T-helper 2 cell treated with Interferon-gamma antibody and Interleukin-4, amounts not matched to agents 100 ng/mL and 5 ng/mL, for 36 hours (primary cell): Measurements from ENCODE around the gene ARPC5L. TPM values are rescaled to one million over a fixed set of nuclear protein-coding genes. Genes with fewer than 3 reads are reported as not detected.
"Not testable (repeated sequence)": the region's sequence is repeated elsewhere in the genome, so short reads cannot be mapped to it uniquely, and the experiment has no call there.

Experiments used
- intact Hi-C: fragments of 100-400 bp; cut with micrococcal nuclease; formaldehyde crosslinking; loops from one replicate; pipeline ENCODE4 v1.15.1; 2023
- total RNA-seq: library from RNA; stranded (reverse); gene quantifications from 2 replicates; pipeline ENCODE4 v1.2.3, GENCODE V29; 2022

ARPC5L gene
- total RNA-seq, 1 donor from 2014 or later = 74.4 TPM

- intact Hi-C loops = no loop called here
These were observed 25.0 kb downstream of the ARPC5L start for GRCh38 chr9:124886866-124887492.

- intact Hi-C loops = no loop called here
These were observed 25.9 kb downstream of the ARPC5L start for GRCh38 chr9:124887832-124888231.

GRCh38 chr9:124889006-124889405 is 27.1 kb downstream of the ARPC5L start:
- intact Hi-C loops = no loop called here

GRCh38 chr9:124890179-124890578 is 28.2 kb downstream of the ARPC5L start:
- intact Hi-C loops = no loop called here

GRCh38 chr9:124894035-124894740 is 32.3 kb downstream of the ARPC5L start:
- intact Hi-C loops = loop anchor here (1.0 kb wide), 1 partner anchor 120 kb away; no protein-coding TSS in a partner anchor

- intact Hi-C loops = loop anchor here (1.0 kb wide), 1 partner anchor 120 kb away; no protein-coding TSS in a partner anchor
These were observed 32.8 kb downstream of the ARPC5L start for GRCh38 chr9:124894741-124895170.

- intact Hi-C loops = no loop called here
These were observed 35.9 kb downstream of the ARPC5L start for GRCh38 chr9:124897570-124898460.

- intact Hi-C loops = no loop called here
These were observed 37.9 kb downstream of the ARPC5L start for GRCh38 chr9:124899845-124900244.

- intact Hi-C loops = no loop called here
These were observed 45.0 kb downstream of the ARPC5L start for GRCh38 chr9:124906966-124907365.

- intact Hi-C loops = no loop called here
These were observed 46.2 kb downstream of the ARPC5L start for GRCh38 chr9:124908098-124908497.

- intact Hi-C loops = no loop called here
These were observed 49.8 kb downstream of the ARPC5L start for GRCh38 chr9:124911766-124912165.

- intact Hi-C loops = no loop called here
These were observed 51.4 kb downstream of the ARPC5L start for GRCh38 chr9:124913378-124913777.

- intact Hi-C loops = no loop called here
These were observed 52.9 kb downstream of the ARPC5L start for GRCh38 chr9:124914753-124915405.

- intact Hi-C loops = not testable (repeated sequence)
These were observed 58.5 kb downstream of the ARPC5L start for GRCh38 chr9:124920394-124920793.

Other genes with a start within 250 kb of the ARPC5L start
- 0.25 and 0.50 TPM in 2 replicates for gene NR6A1, start 90.8 kb upstream of the ARPC5L start, total RNA-seq
- gene OLFML2A, start 85.0 kb upstream of the ARPC5L start, total RNA-seq = not detected in 2 replicates
- gene WDR38, start 8.7 kb upstream of the ARPC5L start, total RNA-seq = not detected in 2 replicates
- gene RPL35, start 173 bp upstream of the ARPC5L start, total RNA-seq = 1,470 TPM in 2 replicates
- gene GOLGA1, start 79.0 kb downstream of the ARPC5L start, total RNA-seq = 13.5 and 15.3 TPM in 2 replicates